ENCODE measurements around the gene DPEP3. TPM values are rescaled to one million over a fixed set of nuclear protein-coding genes. Genes with fewer than 3 reads are reported as not detected.

DPEP3 gene
- total RNA-seq, 1 donor from 2014 or later, result not detected

- H3K36me3 Mint-ChIP-seq, result peaks cover 3% of the 10 kb centered on the region
- no peak for DNase-seq (ENCODE audit: extremely low spot score, unreplicated experiment)
- H3K4me1 Mint-ChIP-seq (ENCODE audit: unreplicated experiment), result peaks cover 18% of the 10 kb centered on the region
- no peak for TF ChIP-seq CTCF (conservative IDR thresholded peaks at IDR 0.05)
- H3K27me3 Mint-ChIP-seq, result peaks cover 2% of the 10 kb centered on the region
- peak overlapping the region; percentile 99 for H3K27ac Mint-ChIP-seq
- no peaks in the 10 kb centered on the region for H3K9me3 Mint-ChIP-seq
- peak overlapping the region; percentile 100 for H3K4me3 Mint-ChIP-seq
Measured at GRCh38 chr16:67936880-67937605, 43.3 kb downstream of the DPEP3 start.

- no peak for DNase-seq (ENCODE audit: extremely low spot score, unreplicated experiment)
- H3K36me3 Mint-ChIP-seq, result peaks cover 3% of the 10 kb centered on the region
- peaks cover 2% of the 10 kb centered on the region for H3K27me3 Mint-ChIP-seq
- H3K9me3 Mint-ChIP-seq, result no peaks in the 10 kb centered on the region
- H3K4me3 Mint-ChIP-seq, result peak within 1 kb of the TSS; percentile 100
- TF ChIP-seq CTCF (conservative IDR thresholded peaks at IDR 0.05), result no peak
- H3K4me1 Mint-ChIP-seq (ENCODE audit: unreplicated experiment), result peaks cover 17% of the 10 kb centered on the region
- peak within 1 kb of the TSS; percentile 99 for H3K27ac Mint-ChIP-seq
Measured at GRCh38 chr16:67936124-67936879, 44.0 kb downstream of the DPEP3 start, which contains the start of gene PSMB10. PSMB10 (minus strand) TSS chr16:67936850; CDS start chr16:67936749, 101 bp downstream.

- peak overlapping the region; percentile 99 for H3K27ac Mint-ChIP-seq
- H3K4me1 Mint-ChIP-seq (ENCODE audit: unreplicated experiment), result peaks cover 17% of the 10 kb centered on the region
- H3K36me3 Mint-ChIP-seq, result peaks cover 3% of the 10 kb centered on the region
- peaks cover 2% of the 10 kb centered on the region for H3K27me3 Mint-ChIP-seq
- H3K4me3 Mint-ChIP-seq, result peak overlapping the region; percentile 100
- TF ChIP-seq CTCF (conservative IDR thresholded peaks at IDR 0.05), result no peak
- DNase-seq (ENCODE audit: extremely low spot score, unreplicated experiment), result peak; percentile 91
- no peaks in the 10 kb centered on the region for H3K9me3 Mint-ChIP-seq
Measured at GRCh38 chr16:67935402-67936123, 44.7 kb downstream of the DPEP3 start.

GRCh38 chr16:67935101-67935401 is 45.2 kb downstream of the DPEP3 start:
- Mint-ChIP-seq H3K4me3 (peak overlapping the region; percentile 100), H3K36me3 (peaks cover 3% of the 10 kb centered on the region), H3K4me1 (ENCODE audit: unreplicated experiment) (peaks cover 17% of the 10 kb centered on the region), H3K9me3 (no peaks in the 10 kb centered on the region), H3K27ac (peak overlapping the region; percentile 99), H3K27me3 (peaks cover 2% of the 10 kb centered on the region)
- TF ChIP-seq CTCF (conservative IDR thresholded peaks at IDR 0.05), result no peak
- DNase-seq (ENCODE audit: extremely low spot score, unreplicated experiment), result no peak

GRCh38 chr16:67934306-67935100 is 45.8 kb downstream of the DPEP3 start:
- Mint-ChIP-seq H3K4me3 (peak overlapping the region; percentile 100), H3K36me3 (peaks cover 3% of the 10 kb centered on the region), H3K4me1 (ENCODE audit: unreplicated experiment) (peaks cover 17% of the 10 kb centered on the region), H3K27me3 (peaks cover 2% of the 10 kb centered on the region), H3K9me3 (no peaks in the 10 kb centered on the region), H3K27ac (peak overlapping the region; percentile 99)
- no peak for TF ChIP-seq CTCF (conservative IDR thresholded peaks at IDR 0.05)
- DNase-seq (ENCODE audit: extremely low spot score, unreplicated experiment), result no peak
